Measurements from ENCODE around the gene CREBBP.

- no peak for TF ChIP-seq CTCF (IDR thresholded peaks at IDR 0.05)
- no peak for TF ChIP-seq POLR2A (IDR thresholded peaks at IDR 0.05)
Observed at GRCh38 chr16:3781421-3781820, 99.1 kb downstream of the CREBBP start.
